Stimulated activated effector memory CD8-positive, alpha-beta T cell treated with anti-CD3 and anti-CD28 coated beads, Interleukin-12 subunit alpha, Interleukin-12 subunit beta, amount 100 ng/mL, for 72 hours (primary cell): ENCODE data around the gene AANAT.

Source experiments
- ATAC-seq: fragments of 150-1000 bp; cut with Tn5 transposase; 2 replicates; pipeline ENCODE4 v1.10.0; 2021
- DNase-seq, 2 donors: peaks; one replicate each; pipeline ENCODE4 v3.0.0; 2021 to 2022; ENCODE audit warnings: low spot score in 2 of 2
- H3K27ac Mint-ChIP-seq: one replicate; pipeline ENCODE4 v1.8.0; 2022; ENCODE audit warnings: mild to moderate bottlenecking, mixed read lengths
- H3K36me3 Mint-ChIP-seq: one replicate; pipeline ENCODE4 v1.8.0; 2022; ENCODE audit warnings: mild to moderate bottlenecking, mixed read lengths
- H3K4me1 Mint-ChIP-seq: one replicate; pipeline ENCODE4 v1.8.0; 2022; ENCODE audit warnings: mixed read lengths
- H3K4me3 Mint-ChIP-seq: one replicate; pipeline ENCODE4 v1.8.0; 2022; ENCODE audit warnings: mild to moderate bottlenecking, mixed read lengths
- H3K9me3 Mint-ChIP-seq: one replicate; pipeline ENCODE4 v1.8.0; 2022; ENCODE audit warnings: mixed read lengths

The AANAT gene

DNA sequence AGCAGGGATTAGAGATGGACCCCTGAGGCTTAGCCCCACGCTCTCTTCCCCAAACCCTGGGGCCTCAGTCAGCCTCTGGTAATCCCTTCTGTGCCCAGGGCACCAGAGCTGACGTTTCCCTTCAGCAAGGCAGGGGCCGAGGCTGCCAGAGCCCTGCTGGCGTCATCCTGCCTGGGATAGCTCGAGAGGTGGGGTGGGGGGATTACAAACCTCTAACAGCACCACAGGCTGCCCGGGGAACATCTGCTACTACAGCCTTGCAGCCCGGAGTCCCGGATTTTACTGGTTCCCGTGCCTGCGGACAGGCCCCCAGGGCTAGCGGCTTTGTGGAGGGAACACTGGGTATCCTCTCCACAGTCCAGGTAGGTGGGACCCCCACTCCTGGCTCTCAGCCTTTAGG lies at the start of gene AANAT:
TSS of gene AANAT (plus strand) at position 238 of the 400 bp plus-strand sequence. CDS start 1,144 bp downstream, outside the sequence.
- no peaks in the 10 kb centered on the region for H3K9me3 Mint-ChIP-seq
- H3K4me3 Mint-ChIP-seq: no peak within 1 kb of the TSS
- peaks cover 13% of the 10 kb centered on the region for H3K4me1 Mint-ChIP-seq
- DNase-seq (no peak), ATAC-seq (no peak)
- peaks cover 35% of the 10 kb centered on the region for H3K36me3 Mint-ChIP-seq
- H3K27ac Mint-ChIP-seq: peak within 1 kb of the TSS; percentile 32

DNA sequence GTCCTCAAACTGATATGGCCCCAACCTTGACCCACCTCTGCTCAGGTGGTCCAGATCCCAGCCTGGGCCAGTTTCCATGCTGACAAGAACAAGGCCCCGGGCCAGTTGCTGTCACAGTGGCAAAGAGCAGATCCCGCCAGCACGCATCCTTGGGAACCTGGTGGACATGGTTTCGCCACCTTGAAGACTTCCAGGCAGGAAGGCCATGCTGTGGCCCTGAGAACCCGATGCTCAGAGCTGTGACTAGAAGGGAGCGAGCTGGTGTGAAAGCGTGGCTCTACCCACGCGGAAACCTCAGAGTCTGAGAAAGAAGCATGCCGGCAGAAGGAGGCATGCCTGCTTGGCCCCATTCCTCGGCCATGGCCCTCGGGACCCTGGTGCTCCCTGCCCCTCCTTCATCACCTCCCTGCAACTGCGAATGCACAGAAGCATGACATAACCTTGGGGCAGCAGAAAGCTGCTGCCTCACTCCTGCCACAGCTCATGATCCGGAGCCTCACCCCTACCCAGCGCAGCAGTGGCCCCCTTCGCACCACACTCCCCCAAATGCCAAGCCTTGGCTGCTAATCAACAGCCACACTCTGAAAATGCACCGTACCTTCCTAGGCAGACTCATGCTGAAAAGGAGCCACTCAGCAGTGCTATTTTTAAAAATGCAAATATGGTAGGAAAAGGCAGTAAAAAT lies 47.7 kb upstream of the AANAT start:
- peak overlapping the region; percentile 79 for H3K27ac Mint-ChIP-seq
- H3K4me1 Mint-ChIP-seq: peaks cover 42% of the 10 kb centered on the region
- H3K4me3 Mint-ChIP-seq: no peak overlapping the region
- peaks cover 13% of the 10 kb centered on the region for H3K36me3 Mint-ChIP-seq
- H3K9me3 Mint-ChIP-seq: no peaks in the 10 kb centered on the region
- ATAC-seq: no peak
- no peak for DNase-seq

DNA sequence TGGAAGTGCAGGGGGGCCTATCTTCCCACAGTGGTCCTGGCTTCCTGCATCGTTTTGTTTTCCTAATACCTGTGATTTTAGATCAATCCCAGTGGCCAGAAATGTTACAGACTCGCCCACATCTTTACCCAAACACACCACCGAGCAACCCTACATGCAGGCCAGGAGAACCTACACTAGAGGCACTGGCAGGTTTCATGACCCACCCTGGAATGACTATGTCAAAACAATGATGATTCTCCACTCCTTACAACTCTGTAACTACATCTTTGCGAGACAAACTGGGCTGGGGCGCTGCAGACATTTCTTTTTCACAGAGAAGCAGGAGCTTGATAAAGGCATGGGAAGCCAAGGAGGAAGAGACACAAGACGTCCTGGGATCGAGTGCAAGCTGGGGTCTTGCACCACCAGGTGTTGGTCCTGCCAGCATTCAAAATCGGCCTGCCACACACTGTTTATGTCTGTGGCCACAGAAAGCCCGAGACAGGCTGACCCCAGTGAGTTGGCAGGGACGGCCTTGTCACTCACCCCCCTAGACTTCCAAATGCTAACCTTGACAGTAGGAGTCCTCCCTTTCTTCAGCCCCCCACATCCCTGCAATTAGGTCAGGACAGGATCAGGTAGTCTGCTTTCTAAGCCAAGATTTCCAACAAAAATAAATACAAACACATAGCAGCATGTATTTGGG lies 46.9 kb upstream of the AANAT start:
- H3K36me3 Mint-ChIP-seq: peaks cover 8% of the 10 kb centered on the region
- H3K27ac Mint-ChIP-seq: peak overlapping the region; percentile 79
- peaks cover 42% of the 10 kb centered on the region for H3K4me1 Mint-ChIP-seq
- DNase-seq (no peak), ATAC-seq (no peak)
- no peak overlapping the region for H3K4me3 Mint-ChIP-seq
- H3K9me3 Mint-ChIP-seq: no peaks in the 10 kb centered on the region

DNA sequence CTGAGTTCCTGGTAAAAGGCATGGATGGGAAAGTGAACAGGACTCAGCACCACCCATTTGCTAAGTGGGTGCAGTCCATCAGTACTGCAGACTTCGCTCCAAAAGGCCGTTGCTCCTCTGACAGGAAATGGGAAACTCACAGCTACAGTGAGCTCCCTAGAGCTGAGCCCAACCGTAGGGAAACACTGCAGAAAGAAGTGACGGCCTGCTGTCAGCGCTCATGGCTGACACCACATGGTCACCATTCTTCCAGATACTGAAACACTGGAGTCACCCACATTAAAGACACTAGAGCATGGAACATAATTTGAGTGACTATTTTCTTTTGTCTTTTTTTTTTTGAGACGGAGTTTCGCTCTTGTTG lies 46.4 kb upstream of the AANAT start:
- Mint-ChIP-seq H3K36me3 (peaks cover 8% of the 10 kb centered on the region), H3K9me3 (no peaks in the 10 kb centered on the region), H3K27ac (peak overlapping the region; percentile 79), H3K4me1 (peaks cover 42% of the 10 kb centered on the region), H3K4me3 (no peak overlapping the region)
- ATAC-seq: no peak
- DNase-seq: no peak

DNA sequence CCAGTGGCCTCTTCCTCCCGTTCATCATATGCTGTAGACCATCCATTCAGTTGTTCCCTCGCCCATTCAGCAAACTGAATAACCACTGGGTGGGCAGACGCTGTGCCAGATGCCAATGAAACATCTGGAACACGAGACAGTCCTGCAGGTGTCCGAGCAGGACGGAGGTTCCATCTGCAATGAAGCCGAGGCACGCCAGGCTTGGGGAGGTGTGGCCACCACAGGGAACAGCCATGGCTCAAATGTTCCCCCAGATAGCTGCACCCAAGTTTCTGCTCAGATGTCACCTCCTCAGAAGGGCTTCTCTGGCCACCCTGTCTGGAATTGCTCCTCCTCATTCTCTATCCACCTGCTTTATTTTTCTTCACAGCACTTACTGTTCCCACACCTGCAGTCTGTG lies 45.0 kb upstream of the AANAT start:
- H3K36me3 Mint-ChIP-seq: peaks cover 8% of the 10 kb centered on the region
- peak overlapping the region; percentile 69 for H3K27ac Mint-ChIP-seq
- DNase-seq (no peak), ATAC-seq (no peak)
- peaks cover 47% of the 10 kb centered on the region for H3K4me1 Mint-ChIP-seq
- no peak overlapping the region for H3K4me3 Mint-ChIP-seq
- no peaks in the 10 kb centered on the region for H3K9me3 Mint-ChIP-seq

DNA sequence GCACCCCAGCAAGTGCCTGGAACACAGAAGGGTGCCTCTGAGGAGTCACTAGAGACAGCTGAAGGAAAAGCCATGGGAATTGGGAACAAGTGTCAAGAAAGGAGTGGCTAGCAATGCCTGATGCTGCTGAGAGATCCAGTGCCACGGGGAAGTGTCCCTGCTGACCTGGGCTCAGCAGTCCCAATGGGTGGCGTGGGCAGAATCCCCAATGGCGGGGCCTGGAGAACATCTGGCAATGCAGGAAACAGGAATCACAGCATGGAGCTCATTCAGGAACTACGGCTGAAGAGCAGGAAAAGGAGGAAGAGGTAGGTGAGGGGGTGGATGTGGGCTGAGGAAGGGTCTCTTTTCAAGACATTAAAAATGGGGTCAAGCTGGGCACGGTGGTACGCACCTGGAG lies 44.5 kb upstream of the AANAT start:
- H3K36me3 Mint-ChIP-seq: peaks cover 8% of the 10 kb centered on the region
- peaks cover 44% of the 10 kb centered on the region for H3K4me1 Mint-ChIP-seq
- ATAC-seq: no peak
- no peak overlapping the region for H3K4me3 Mint-ChIP-seq
- H3K9me3 Mint-ChIP-seq: no peaks in the 10 kb centered on the region
- H3K27ac Mint-ChIP-seq: peak overlapping the region; percentile 69
- no peak for DNase-seq

DNA sequence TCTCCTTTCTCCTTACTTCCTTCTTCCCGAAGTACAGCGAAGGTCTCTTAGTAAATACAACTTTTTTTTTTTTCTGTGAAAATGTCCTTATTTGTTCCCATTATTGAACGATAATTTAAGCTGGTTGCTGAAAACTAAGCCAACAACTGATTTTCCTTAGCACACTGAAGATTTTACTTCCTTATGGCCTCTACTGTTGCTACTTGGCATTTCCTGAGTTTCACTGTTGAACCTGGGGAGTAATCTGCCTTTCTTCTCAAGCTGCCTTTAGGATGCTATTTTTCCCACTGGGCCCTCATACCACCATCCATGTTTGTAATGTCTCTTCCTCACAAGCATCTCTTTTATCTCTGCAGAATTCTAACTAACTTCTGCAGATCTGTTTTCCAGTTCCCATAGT lies 40.5 kb upstream of the AANAT start:
- H3K27ac Mint-ChIP-seq: no peak overlapping the region
- H3K4me1 Mint-ChIP-seq: peaks cover 29% of the 10 kb centered on the region

DNA sequence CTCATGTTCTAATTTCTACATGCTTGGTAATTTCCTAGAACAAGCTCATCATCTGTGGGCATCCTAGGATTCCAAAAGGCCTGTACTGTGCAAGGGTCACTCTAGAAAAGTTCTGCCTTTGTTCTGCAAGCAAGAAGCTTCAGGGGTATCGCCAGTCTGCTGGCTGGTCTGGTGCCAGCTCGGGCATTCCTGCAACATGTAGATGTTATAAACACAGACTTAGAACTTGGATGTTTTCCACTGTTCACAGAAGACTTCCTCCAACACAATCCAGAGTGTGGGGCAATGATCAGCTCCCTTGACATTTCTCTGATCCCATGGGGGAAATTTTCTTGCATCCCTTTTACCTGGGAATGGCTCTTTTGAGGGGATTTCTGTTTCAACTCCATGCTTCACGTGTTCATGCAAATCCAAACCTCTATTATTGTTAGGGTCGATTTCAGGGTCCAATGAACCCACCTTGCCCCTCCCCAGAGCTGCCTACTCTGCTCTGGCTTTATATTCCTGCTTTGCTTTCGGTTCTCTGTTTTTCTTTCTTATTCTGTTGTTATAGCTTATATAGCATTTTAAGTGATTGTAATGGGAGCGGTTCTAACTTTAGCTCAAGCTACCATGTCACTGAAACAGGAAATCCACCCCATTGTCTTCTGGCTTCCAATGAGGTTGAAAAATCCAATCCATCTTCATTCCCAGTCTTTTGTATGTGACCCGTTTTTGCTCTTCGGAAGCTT lies 39.7 kb upstream of the AANAT start:
- Mint-ChIP-seq H3K4me1 (peaks cover 26% of the 10 kb centered on the region), H3K27ac (no peak overlapping the region), H3K36me3 (peaks cover under 1% of the 10 kb centered on the region), H3K4me3 (no peak overlapping the region), H3K9me3 (no peaks in the 10 kb centered on the region)
- no peak for ATAC-seq
- no peak for DNase-seq

More for the DNA sequence above, 40.5 kb upstream of the AANAT start:
- no peaks in the 10 kb centered on the region for H3K9me3 Mint-ChIP-seq
- no peak overlapping the region for H3K4me3 Mint-ChIP-seq
- ATAC-seq (no peak), DNase-seq (no peak)
- H3K36me3 Mint-ChIP-seq: peaks cover 8% of the 10 kb centered on the region

DNA sequence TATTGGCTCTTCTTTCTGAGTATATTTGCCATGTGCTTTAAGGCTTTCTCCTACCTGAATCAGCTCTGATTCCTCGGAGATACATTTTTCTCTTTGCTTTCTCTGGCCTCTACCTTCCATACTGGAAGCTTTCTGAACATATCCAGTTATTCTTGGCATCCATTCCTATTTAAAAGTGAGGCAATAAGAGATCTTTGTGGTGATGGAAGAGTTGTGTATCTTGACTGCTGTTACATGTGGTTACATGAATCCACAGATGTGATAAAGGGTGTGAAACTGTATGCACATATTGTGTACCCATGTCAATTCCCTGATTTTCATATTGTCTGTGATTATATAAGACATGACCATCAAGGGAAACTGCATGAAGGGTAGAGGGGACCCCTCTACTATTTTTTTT lies 38.9 kb upstream of the AANAT start:
- Mint-ChIP-seq H3K27ac (no peak overlapping the region), H3K4me1 (peaks cover 27% of the 10 kb centered on the region), H3K9me3 (no peaks in the 10 kb centered on the region), H3K4me3 (no peak overlapping the region), H3K36me3 (no peaks in the 10 kb centered on the region)
- no peak for DNase-seq
- ATAC-seq: no peak

DNA sequence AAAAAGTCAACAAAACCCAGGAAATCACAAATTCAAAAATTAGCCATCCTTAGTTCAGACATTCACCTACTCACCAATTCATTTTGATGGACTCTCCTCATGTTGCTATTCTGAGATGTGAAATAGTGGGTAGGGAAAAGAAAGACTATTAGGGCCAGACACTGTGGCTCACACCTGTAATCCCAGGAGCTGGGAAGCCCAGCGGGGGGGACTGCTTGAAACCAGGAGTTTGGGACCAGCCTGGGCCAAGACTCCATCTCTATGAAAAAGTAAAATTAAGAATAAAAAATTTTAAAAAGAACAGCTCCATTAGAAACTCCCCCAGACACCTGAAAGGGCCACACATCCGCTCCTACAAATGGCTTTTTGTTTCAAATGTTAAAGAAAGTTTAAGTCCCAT lies 35.9 kb upstream of the AANAT start:
- H3K27ac Mint-ChIP-seq: no peak overlapping the region
- H3K36me3 Mint-ChIP-seq: peaks cover 8% of the 10 kb centered on the region
- no peaks in the 10 kb centered on the region for H3K9me3 Mint-ChIP-seq
- H3K4me1 Mint-ChIP-seq: peaks cover 26% of the 10 kb centered on the region
- H3K4me3 Mint-ChIP-seq: no peak overlapping the region
- DNase-seq (no peak), ATAC-seq (no peak)

DNA sequence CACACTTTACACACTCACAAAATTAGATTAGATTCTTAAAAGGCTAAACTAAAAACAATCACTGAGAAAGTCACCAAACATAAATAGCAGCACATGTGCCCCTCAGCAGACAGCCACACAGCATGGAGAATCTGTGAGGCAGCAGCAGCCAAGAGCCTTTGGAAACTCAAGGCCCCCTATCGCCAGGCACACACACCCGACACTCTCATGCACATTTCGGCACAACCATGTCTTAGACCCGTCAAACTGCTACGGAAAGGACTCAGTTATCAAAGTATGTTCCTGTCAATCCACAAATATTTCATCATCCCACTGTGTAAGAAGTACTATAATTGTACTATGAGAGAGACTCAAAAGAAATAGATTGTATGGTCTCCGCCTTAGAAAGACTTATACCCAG lies 35.4 kb upstream of the AANAT start:
- H3K4me1 Mint-ChIP-seq: peaks cover 26% of the 10 kb centered on the region
- ATAC-seq (no peak), DNase-seq (no peak)
- H3K36me3 Mint-ChIP-seq: peaks cover 8% of the 10 kb centered on the region
- no peaks in the 10 kb centered on the region for H3K9me3 Mint-ChIP-seq
- no peak overlapping the region for H3K4me3 Mint-ChIP-seq
- H3K27ac Mint-ChIP-seq: no peak overlapping the region

DNA sequence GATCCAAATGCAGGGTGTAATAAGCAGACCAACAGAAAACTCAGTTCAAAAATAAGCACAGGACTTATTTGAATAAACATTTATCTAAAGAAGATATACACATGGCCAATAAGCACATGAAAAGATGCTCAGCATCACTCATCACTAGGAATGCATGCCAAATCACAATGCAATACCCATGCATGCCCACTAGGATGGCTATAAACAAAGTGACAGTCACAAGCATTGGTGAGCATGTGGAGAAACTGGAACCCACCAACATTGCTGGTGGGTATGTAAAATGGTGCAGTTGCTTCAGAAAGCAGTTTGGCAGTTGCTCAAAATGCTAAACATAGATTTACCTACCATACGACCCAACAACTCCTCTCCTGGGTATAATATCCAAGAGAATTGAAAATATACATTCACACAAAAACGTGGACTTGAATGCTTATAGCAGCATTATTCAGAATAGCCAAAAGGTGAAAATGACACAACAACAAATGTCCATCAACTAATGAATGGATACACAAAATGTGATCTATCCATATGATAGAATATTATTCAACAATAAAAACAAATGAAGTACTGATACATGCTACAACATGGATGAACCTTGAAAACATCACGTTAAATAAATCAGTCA lies 34.6 kb upstream of the AANAT start:
- ATAC-seq: no peak
- no peak overlapping the region for H3K4me3 Mint-ChIP-seq
- DNase-seq: no peak
- no peaks in the 10 kb centered on the region for H3K9me3 Mint-ChIP-seq
- H3K4me1 Mint-ChIP-seq: peaks cover 27% of the 10 kb centered on the region
- H3K36me3 Mint-ChIP-seq: peaks cover 8% of the 10 kb centered on the region
- H3K27ac Mint-ChIP-seq: no peak overlapping the region

DNA sequence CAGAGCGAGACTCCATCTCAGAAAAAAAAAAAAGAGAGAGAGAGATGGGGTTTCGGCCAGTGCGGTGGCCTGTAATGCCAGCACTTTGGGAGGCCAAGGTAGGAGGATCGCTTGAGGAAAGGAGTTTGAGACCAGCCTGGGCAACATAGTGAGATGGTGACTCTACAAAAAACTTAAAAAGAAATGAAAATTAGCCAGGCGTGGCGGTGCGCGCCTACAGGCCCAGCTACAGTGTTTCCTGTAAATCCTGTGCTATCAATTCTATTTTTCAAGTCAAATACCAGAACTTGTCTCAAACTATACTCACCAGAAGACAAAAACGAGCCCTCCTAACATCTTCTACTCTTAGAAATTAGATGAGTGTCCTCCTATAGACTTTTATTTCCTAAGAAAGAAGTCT lies 33.7 kb upstream of the AANAT start:
- Mint-ChIP-seq H3K9me3 (no peaks in the 10 kb centered on the region), H3K27ac (no peak overlapping the region), H3K4me1 (peaks cover 28% of the 10 kb centered on the region), H3K4me3 (no peak overlapping the region), H3K36me3 (peaks cover 8% of the 10 kb centered on the region)
- DNase-seq: no peak
- ATAC-seq: no peak

DNA sequence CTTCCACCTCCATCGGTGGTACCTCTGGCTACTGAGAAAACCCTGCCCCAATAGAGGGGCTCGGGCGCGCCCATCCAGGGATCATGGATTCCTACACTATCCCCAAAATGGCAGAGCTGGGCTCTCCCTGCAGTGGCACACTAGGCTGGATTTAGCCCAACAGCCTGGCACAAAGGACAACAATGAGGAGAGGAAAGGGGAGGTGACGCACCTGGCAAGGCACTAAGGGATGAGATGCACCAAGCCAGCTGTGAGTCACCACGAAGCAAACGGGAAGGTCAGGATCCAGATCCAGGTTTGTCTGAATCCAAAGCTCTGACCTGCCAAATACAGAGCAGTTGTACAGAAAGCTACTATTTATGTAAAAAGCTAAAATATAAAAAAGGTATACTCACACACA lies 32.5 kb upstream of the AANAT start:
- Mint-ChIP-seq H3K4me1 (peaks cover 36% of the 10 kb centered on the region), H3K36me3 (peaks cover 8% of the 10 kb centered on the region), H3K4me3 (no peak overlapping the region), H3K9me3 (no peaks in the 10 kb centered on the region), H3K27ac (no peak overlapping the region)
- DNase-seq (no peak), ATAC-seq (no peak)

DNA sequence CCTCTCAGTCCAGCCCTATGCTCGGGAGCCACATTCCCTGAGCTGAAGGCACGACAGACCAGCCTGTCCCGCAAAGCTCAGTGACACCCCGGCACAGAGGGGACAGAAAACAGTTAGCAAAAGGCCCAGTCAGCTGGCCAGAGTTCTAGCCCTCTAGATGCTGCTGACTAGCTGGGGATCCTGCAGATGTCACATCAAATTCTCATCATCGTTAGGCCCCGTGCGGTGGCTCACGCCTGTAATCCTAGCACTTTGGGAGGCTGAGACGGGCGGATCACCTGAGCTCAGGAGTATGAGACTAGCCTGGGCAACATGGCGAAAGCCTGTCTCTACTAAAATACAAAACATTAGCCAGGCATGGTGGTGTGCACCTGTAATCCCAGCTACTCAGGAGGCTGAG lies 31.7 kb upstream of the AANAT start:
- Mint-ChIP-seq H3K4me1 (peaks cover 38% of the 10 kb centered on the region), H3K9me3 (no peaks in the 10 kb centered on the region), H3K36me3 (peaks cover 8% of the 10 kb centered on the region), H3K27ac (no peak overlapping the region), H3K4me3 (no peak overlapping the region)
- ATAC-seq: no peak
- DNase-seq: no peak
